DND-41 (cell line): ENCODE results near the gene SMC3.

ENCODE experiments used
- ATAC-seq: fragments of 200-7000 bp; cut with Tn5 transposase; 3 replicates; pipeline ENCODE4 v1.9.1; 2021; ENCODE audit warnings: low read depth; ENCODE audit not compliant: insufficient read depth
- DNase-seq: peaks from one replicate; pipeline ENCODE4 v3.0.0-alpha.2; 2020
- H2AFZ ChIP-seq: 2 replicates; pipeline ENCODE4 v1.6.0; 2012; ENCODE audit warnings: low read depth, low read length
- H3K27ac ChIP-seq: 2 replicates; pipeline ENCODE4 v1.5.1; 2012; ENCODE audit warnings: low read length, inconsistent platforms
- H3K27me3 ChIP-seq: fragments of 200-600 bp; sonication (generic); 2 replicates; pipeline ENCODE4 v1.6.0; 2012; ENCODE audit warnings: low read length, mild to moderate bottlenecking, inconsistent platforms; ENCODE audit not compliant: insufficient read depth, poor library complexity
- H3K36me3 ChIP-seq: 2 replicates; pipeline ENCODE4 v1.5.1; 2012; ENCODE audit warnings: low read length, inconsistent platforms; ENCODE audit not compliant: insufficient read depth
- H3K4me1 ChIP-seq: 2 replicates; pipeline ENCODE4 v1.5.1; 2012; ENCODE audit warnings: mild to moderate bottlenecking, low read length; ENCODE audit not compliant: insufficient read depth
- H3K4me2 ChIP-seq: 2 replicates; pipeline ENCODE4 v1.6.0; 2012; ENCODE audit warnings: mild to moderate bottlenecking, moderate library complexity, low read length, inconsistent platforms; ENCODE audit not compliant: insufficient read depth
- H3K4me3 ChIP-seq, 2 experiments: fragments of 200-600 bp in 1 of 2; shearing (Covaris generic) in 1 of 2; 2 replicates each; pipeline ENCODE4 v1.5.1; 2012 to 2016; ENCODE audit warnings: inconsistent platforms in 2 of 2, low read length in 2 of 2, mild to moderate bottlenecking in 2 of 2, low read depth in 1 of 2, moderate library complexity in 1 of 2
- H3K79me2 ChIP-seq: 2 replicates; pipeline ENCODE4 v1.6.0; 2012; ENCODE audit warnings: low read length, inconsistent platforms; ENCODE audit not compliant: insufficient read depth
- H3K9ac ChIP-seq: 2 replicates; pipeline ENCODE4 v1.6.0; 2012; ENCODE audit warnings: low read depth, mild to moderate bottlenecking, inconsistent platforms, low read length, moderate library complexity
- H3K9me3 ChIP-seq: 2 replicates; pipeline ENCODE4 v1.5.1; 2012; ENCODE audit warnings: low read length, moderate library complexity, mild to moderate bottlenecking, inconsistent platforms; ENCODE audit not compliant: insufficient read depth, severe bottlenecking
- H4K20me1 ChIP-seq: 2 replicates; pipeline ENCODE4 v1.6.0; 2012; ENCODE audit warnings: low read length; ENCODE audit not compliant: insufficient read depth
- EZH2 ChIP-seq: IDR thresholded peaks from 3 replicates; pipeline ENCODE4 v1.6.1; 2012; ENCODE audit warnings: borderline replicate concordance, low read depth, mild to moderate bottlenecking, moderate library complexity, low read length, inconsistent platforms; ENCODE audit not compliant: severe bottlenecking
- TF ChIP-seq, protein P1 (sequence below): IDR thresholded peaks from 2 replicates; pipeline ENCODE4 v1.5.1; 2012; ENCODE audit warnings: borderline replicate concordance, low read length, moderate library complexity, mild to moderate bottlenecking; ENCODE audit not compliant: poor library complexity, severe bottlenecking; ENCODE audit errors: extremely low read depth

SMC3 gene

DNA sequence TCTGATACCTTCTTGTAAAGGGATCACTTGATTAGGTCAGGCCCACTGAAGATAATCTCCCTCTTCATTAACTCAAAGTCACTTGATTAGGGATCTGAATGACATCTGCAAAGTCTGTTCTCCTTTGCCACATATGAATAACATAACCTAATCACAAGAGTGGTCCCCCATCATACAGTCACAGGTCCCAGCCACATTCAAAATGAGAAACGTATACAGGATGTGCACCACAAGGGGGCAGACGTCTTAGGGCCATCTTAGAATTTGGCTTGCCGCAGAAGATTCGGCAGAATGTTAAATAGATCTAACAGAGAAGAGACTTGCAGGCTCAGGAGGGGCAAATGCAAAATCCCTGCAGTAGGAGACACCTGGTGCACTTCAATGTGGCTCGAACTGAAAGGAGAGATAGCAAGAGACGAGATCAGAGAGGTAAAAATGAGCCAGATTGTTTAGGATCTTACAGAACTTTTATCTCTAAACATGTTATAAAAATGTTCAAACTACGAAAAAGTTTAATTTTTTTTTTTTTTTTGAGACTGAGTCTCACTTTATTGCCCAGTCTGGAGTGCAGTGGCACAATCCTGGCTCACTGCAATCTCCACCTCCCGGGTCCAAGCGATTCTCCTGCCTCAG lies 10.4 kb upstream of the SMC3 start:
- Histone ChIP-seq H3K9me3 (no peaks in the 10 kb centered on the region), H4K20me1 (no peaks in the 10 kb centered on the region), H3K4me3 (no peak overlapping the region), H3K9ac (no peak overlapping the region), H3K4me2 (no peak overlapping the region), H3K27ac (no peak overlapping the region), H2AFZ (peak overlapping the region; percentile 32; the same call in 1 of the 2 replicates), H3K4me1 (no peaks in the 10 kb centered on the region), H3K79me2 (no peaks in the 10 kb centered on the region), H3K36me3 (no peaks in the 10 kb centered on the region), H3K27me3 (peaks cover 19% of the 10 kb centered on the region)
- DNase-seq, result peak; percentile 58
- ATAC-seq, result peak; percentile 89
- TF ChIP-seq, protein P1, sequence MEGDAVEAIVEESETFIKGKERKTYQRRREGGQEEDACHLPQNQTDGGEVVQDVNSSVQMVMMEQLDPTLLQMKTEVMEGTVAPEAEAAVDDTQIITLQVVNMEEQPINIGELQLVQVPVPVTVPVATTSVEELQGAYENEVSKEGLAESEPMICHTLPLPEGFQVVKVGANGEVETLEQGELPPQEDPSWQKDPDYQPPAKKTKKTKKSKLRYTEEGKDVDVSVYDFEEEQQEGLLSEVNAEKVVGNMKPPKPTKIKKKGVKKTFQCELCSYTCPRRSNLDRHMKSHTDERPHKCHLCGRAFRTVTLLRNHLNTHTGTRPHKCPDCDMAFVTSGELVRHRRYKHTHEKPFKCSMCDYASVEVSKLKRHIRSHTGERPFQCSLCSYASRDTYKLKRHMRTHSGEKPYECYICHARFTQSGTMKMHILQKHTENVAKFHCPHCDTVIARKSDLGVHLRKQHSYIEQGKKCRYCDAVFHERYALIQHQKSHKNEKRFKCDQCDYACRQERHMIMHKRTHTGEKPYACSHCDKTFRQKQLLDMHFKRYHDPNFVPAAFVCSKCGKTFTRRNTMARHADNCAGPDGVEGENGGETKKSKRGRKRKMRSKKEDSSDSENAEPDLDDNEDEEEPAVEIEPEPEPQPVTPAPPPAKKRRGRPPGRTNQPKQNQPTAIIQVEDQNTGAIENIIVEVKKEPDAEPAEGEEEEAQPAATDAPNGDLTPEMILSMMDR, result peak; percentile 74
- TF ChIP-seq EZH2, result no peak

DNA sequence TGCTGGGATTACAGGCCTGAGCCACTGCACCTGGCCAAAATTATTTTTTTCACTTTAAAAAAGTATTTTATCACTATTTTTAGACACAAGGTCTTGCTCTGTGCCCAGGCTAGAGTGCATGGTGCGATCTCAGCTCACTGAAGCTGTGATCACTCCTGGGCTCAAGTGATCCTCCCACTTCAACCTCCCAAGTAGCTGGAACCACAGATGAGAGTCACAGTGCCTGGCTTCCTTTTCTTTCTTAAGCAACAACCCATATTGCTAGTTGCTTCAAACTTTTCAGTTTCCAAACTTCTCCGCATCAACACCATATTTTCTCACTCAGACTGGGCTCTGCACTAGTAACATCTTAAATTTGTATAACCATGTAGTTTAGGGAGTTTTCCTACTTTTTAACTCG lies 9.5 kb upstream of the SMC3 start:
- Histone ChIP-seq H3K79me2 (no peaks in the 10 kb centered on the region), H2AFZ (no peak overlapping the region), H3K9ac (no peak overlapping the region), H3K36me3 (no peaks in the 10 kb centered on the region), H3K4me2 (no peak overlapping the region), H3K9me3 (no peaks in the 10 kb centered on the region), H3K4me3 (no peak overlapping the region), H3K27me3 (peaks cover 18% of the 10 kb centered on the region), H3K4me1 (no peaks in the 10 kb centered on the region), H3K27ac (no peak overlapping the region), H4K20me1 (no peaks in the 10 kb centered on the region)
- DNase-seq (no peak), ATAC-seq (no peak)
- TF ChIP-seq EZH2, result no peak
- TF ChIP-seq, protein P1, result no peak

DNA sequence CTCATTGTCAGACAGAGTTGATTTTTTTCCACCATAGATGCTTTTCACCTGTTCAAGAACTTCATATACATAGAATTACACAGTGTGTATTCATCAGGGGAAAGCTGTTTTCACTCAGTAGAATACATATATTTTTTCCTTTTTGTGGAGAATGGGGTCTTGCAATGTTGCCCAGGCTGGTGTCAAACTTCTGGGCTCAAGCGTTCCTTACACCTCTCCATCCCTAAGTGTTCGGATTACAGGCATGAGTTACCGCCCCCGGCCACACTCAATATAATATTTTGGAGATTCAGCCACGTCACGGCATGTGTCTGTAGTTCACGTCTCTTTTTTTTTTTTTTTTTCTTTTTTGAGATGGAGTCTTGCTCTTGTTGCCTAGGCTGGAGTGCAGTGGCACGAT lies 7.5 kb upstream of the SMC3 start:
- H3K27me3 ChIP-seq, result peaks cover 18% of the 10 kb centered on the region
- H3K9me3 ChIP-seq, result no peaks in the 10 kb centered on the region
- no peak for DNase-seq
- no peak overlapping the region for H3K9ac ChIP-seq
- H4K20me1 ChIP-seq, result no peaks in the 10 kb centered on the region
- H3K79me2 ChIP-seq, result no peaks in the 10 kb centered on the region
- H2AFZ ChIP-seq, result no peak overlapping the region
- no peak for TF ChIP-seq EZH2
- TF ChIP-seq, protein P1, result no peak
- H3K4me1 ChIP-seq, result no peaks in the 10 kb centered on the region
- no peaks in the 10 kb centered on the region for H3K36me3 ChIP-seq
- H3K27ac ChIP-seq, result no peak overlapping the region
- H3K4me2 ChIP-seq, result no peak overlapping the region
- no peak overlapping the region for H3K4me3 ChIP-seq
- ATAC-seq, result no peak
